Neural progenitor cell (in vitro differentiated cells): Measurements from ENCODE around the gene KIF26A. TPM values are rescaled to one million over a fixed set of nuclear protein-coding genes. Genes with fewer than 3 reads are reported as not detected.
A peak's percentile ranks its signal among the peaks of the same experiment; 100 is the strongest.

Experiments used
- DNase-seq: peaks from one replicate; pipeline ENCODE4 v3.0.0-alpha.2; 2016; ENCODE audit warnings: low spot score
- H2AFZ ChIP-seq: fragments of 200-600 bp; sonication (generic); replicated peaks from 2 replicates; pipeline ENCODE4 v1.6.1; 2016; ENCODE audit warnings: antibody characterized with exemption
- H3F3A ChIP-seq: fragments of 200-600 bp; sonication (generic); 2 replicates; pipeline ENCODE4 v1.6.1; 2016; ENCODE audit warnings: antibody characterized with exemption, low read depth
- H3K27ac ChIP-seq: fragments of 200-600 bp; sonication (generic); 2 replicates; pipeline ENCODE4 v1.5.1; 2016; ENCODE audit warnings: mild to moderate bottlenecking
- H3K27me3 ChIP-seq: fragments of 200-600 bp; sonication (generic); 2 replicates; pipeline ENCODE4 v1.6.1; 2016; ENCODE audit warnings: mild to moderate bottlenecking, moderate library complexity
- H3K36me3 ChIP-seq: fragments of 200-600 bp; sonication (generic); 2 replicates; pipeline ENCODE4 v1.5.1; 2016
- H3K4me1 ChIP-seq: fragments of 200-600 bp; sonication (generic); 2 replicates; pipeline ENCODE4 v1.6.1; 2016; ENCODE audit warnings: mixed run types
- H3K4me2 ChIP-seq: fragments of 200-600 bp; sonication (generic); 2 replicates; pipeline ENCODE4 v1.6.1; 2016
- H3K4me3 ChIP-seq: fragments of 200-600 bp; sonication (generic); 2 replicates; pipeline ENCODE4 v1.5.1; 2016
- H3K79me2 ChIP-seq: fragments of 200-600 bp; sonication (generic); 2 replicates; pipeline ENCODE4 v1.6.1; 2016; ENCODE audit warnings: low read depth
- H3K9ac ChIP-seq: fragments of 200-600 bp; sonication (generic); 2 replicates; pipeline ENCODE4 v1.6.1; 2016
- H3K9me3 ChIP-seq: fragments of 200-600 bp; sonication (generic); 2 replicates; pipeline ENCODE4 v1.5.1; 2016; ENCODE audit warnings: low read depth
- H4K20me1 ChIP-seq: fragments of 200-600 bp; sonication (generic); 2 replicates; pipeline ENCODE4 v1.6.1; 2016; ENCODE audit warnings: low read depth
- H3K27ac Mint-ChIP-seq: 3 replicates; pipeline ENCODE4 v1.8.0; 2021; ENCODE audit warnings: mixed read lengths
- H3K27me3 Mint-ChIP-seq: 2 replicates; pipeline ENCODE4 v1.8.0; 2022; ENCODE audit warnings: low read depth, mild to moderate bottlenecking, inconsistent platforms, moderate library complexity, mixed read lengths; ENCODE audit not compliant: insufficient read depth
- H3K36me3 Mint-ChIP-seq: 3 replicates; pipeline ENCODE4 v1.8.0; 2021; ENCODE audit warnings: mixed read lengths
- H3K4me1 Mint-ChIP-seq: 3 replicates; pipeline ENCODE4 v1.8.0; 2021; ENCODE audit warnings: mixed read lengths
- H3K4me3 Mint-ChIP-seq: 3 replicates; pipeline ENCODE4 v1.8.0; 2021; ENCODE audit warnings: mild to moderate bottlenecking, moderate library complexity, mixed read lengths
- H3K9me3 Mint-ChIP-seq: 3 replicates; pipeline ENCODE4 v1.8.0; 2020; ENCODE audit warnings: mixed read lengths
- CTCF ChIP-seq: fragments of 200-600 bp; sonication (generic); IDR thresholded peaks from 2 replicates; pipeline ENCODE4 v1.5.1; 2017; ENCODE audit warnings: antibody characterized with exemption, mild to moderate bottlenecking
- EZH2 ChIP-seq: fragments of 200-600 bp; sonication (generic); IDR thresholded peaks from 2 replicates; pipeline ENCODE4 v1.6.1; 2017; ENCODE audit warnings: antibody characterized with exemption, mild to moderate bottlenecking, moderate library complexity
- EZH2phosphoT487 ChIP-seq: fragments of 200-600 bp; sonication (generic); IDR thresholded peaks from 2 replicates; pipeline ENCODE4 v1.6.1; 2017; ENCODE audit warnings: antibody characterized with exemption
- total RNA-seq: library from RNA; depleted of rRNA; stranded (reverse); fragments of >200 nt; gene quantifications from 2 replicates; pipeline ENCODE4 v1.2.3, GENCODE V29; 2015; ENCODE audit warnings: low replicate concordance

Gene KIF26A
- total RNA-seq, 1 donor from 2014 or later, result 6.1 TPM

DNA sequence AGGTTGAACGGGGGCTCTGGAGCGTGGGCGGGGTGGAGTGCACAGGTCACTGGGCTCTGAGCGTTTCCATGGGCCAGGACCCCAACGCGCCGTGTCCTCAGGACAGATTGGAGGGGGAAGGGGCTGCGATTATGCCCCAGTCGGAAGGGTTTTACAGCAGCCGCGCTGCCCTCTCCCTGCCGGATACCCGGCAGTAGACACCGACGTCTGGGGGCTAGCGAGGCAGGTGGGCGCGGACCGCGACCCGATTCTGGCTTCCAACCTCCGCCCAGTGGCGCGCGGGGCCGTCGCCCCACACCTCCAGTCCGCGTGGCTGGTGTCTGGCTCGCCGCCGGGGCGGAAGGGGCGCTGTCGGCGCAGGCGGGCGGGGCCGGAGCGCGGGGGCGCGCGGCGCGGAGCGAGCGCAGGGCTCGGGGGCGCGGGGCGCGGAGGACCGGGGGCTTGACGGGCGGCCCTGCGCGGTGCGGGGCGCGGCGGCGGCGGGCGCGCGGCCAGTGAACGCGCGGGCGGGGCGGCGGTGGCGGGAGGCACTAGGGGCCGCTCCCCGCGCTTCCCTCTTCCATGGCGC lies 2.4 kb upstream of the KIF26A start:
- H3K4me3 ChIP-seq, result peak overlapping the region; percentile 59
- H3K4me1 ChIP-seq, result peaks cover 43% of the 10 kb centered on the region
- H2AFZ ChIP-seq, result peak overlapping the region; percentile 70
- Mint-ChIP-seq H3K4me3 (peak overlapping the region; percentile 73), H3K27me3 (peaks cover 38% of the 10 kb centered on the region), H3K4me1 (peaks cover 15% of the 10 kb centered on the region), H3K27ac (no peak overlapping the region), H3K9me3 (no peaks in the 10 kb centered on the region), H3K36me3 (no peaks in the 10 kb centered on the region)
- TF ChIP-seq EZH2phosphoT487 (no peak), CTCF (peak; percentile 25), EZH2 (peak; percentile 22)
- DNase-seq, result peak; percentile 75
- H3K4me2 ChIP-seq, result peak overlapping the region; percentile 92
- peaks cover 51% of the 10 kb centered on the region for H3K27me3 ChIP-seq
- no peaks in the 10 kb centered on the region for H3K36me3 ChIP-seq
- no peaks in the 10 kb centered on the region for H3K9me3 ChIP-seq
- no peak overlapping the region for H3K27ac ChIP-seq
- peaks cover 6% of the 10 kb centered on the region for H3F3A ChIP-seq
- peaks cover 43% of the 10 kb centered on the region for H4K20me1 ChIP-seq
- no peak overlapping the region for H3K9ac ChIP-seq
- H3K79me2 ChIP-seq, result peaks cover 20% of the 10 kb centered on the region

- H3K9me3 ChIP-seq, result no peaks in the 10 kb centered on the region
- peak overlapping the region; percentile 59 for H3K4me3 ChIP-seq
- TF ChIP-seq EZH2, result peak; percentile 96
- peak; percentile 95 for TF ChIP-seq EZH2phosphoT487
- no peak for TF ChIP-seq CTCF
- peaks cover 48% of the 10 kb centered on the region for H4K20me1 ChIP-seq
- peaks cover 27% of the 10 kb centered on the region for H3K79me2 ChIP-seq
- H3K27me3 ChIP-seq, result peaks cover 51% of the 10 kb centered on the region
- H2AFZ ChIP-seq, result no peak overlapping the region
- H3K36me3 Mint-ChIP-seq, result no peaks in the 10 kb centered on the region
- H3K36me3 ChIP-seq, result no peaks in the 10 kb centered on the region
- peaks cover 6% of the 10 kb centered on the region for H3F3A ChIP-seq
- H3K27me3 Mint-ChIP-seq, result peaks cover 36% of the 10 kb centered on the region
- DNase-seq, result peak; percentile 55
- H3K4me3 Mint-ChIP-seq, result peak overlapping the region; percentile 81
- no peak overlapping the region for H3K9ac ChIP-seq
- no peak overlapping the region for H3K27ac Mint-ChIP-seq
- no peak overlapping the region for H3K27ac ChIP-seq
- peak overlapping the region; percentile 92 for H3K4me2 ChIP-seq
- no peaks in the 10 kb centered on the region for H3K9me3 Mint-ChIP-seq
- H3K4me1 ChIP-seq, result peaks cover 47% of the 10 kb centered on the region
- H3K4me1 Mint-ChIP-seq, result peaks cover 15% of the 10 kb centered on the region
Observed at GRCh38 chr14:104136472-104137296, 1.7 kb upstream of the KIF26A start.

GRCh38 chr14:104137297-104138097 lies 890 bp upstream of the KIF26A start:
- Histone ChIP-seq H4K20me1 (peaks cover 56% of the 10 kb centered on the region), H3F3A (peaks cover 6% of the 10 kb centered on the region), H3K79me2 (peaks cover 36% of the 10 kb centered on the region), H3K4me2 (peak overlapping the region; percentile 92), H3K27me3 (peaks cover 51% of the 10 kb centered on the region), H3K4me1 (peaks cover 47% of the 10 kb centered on the region), H3K27ac (no peak overlapping the region), H2AFZ (peak overlapping the region; percentile 73), H3K9me3 (no peaks in the 10 kb centered on the region), H3K4me3 (peak overlapping the region; percentile 59), H3K9ac (no peak overlapping the region), H3K36me3 (no peaks in the 10 kb centered on the region)
- TF ChIP-seq EZH2phosphoT487, result peak; percentile 56
- peak; percentile 16 for TF ChIP-seq EZH2
- TF ChIP-seq CTCF, result peak; percentile 84
- peak overlapping the region; percentile 81 for H3K4me3 Mint-ChIP-seq
- no peaks in the 10 kb centered on the region for H3K36me3 Mint-ChIP-seq
- no peaks in the 10 kb centered on the region for H3K9me3 Mint-ChIP-seq
- H3K4me1 Mint-ChIP-seq, result peaks cover 15% of the 10 kb centered on the region
- no peak overlapping the region for H3K27ac Mint-ChIP-seq
- peaks cover 31% of the 10 kb centered on the region for H3K27me3 Mint-ChIP-seq
- peak; percentile 92 for DNase-seq
